K562 (cell line): ENCODE data around the gene E2F3. TPM values are rescaled to one million over a fixed set of nuclear protein-coding genes. Genes with fewer than 3 reads are reported as not detected.

Experiments used
- ATF1 ChIP-seq, 2 experiments: fragments of 450-650 bp in 1 of 2; IDR thresholded peaks; 2 replicates each; pipeline ENCODE4 v1.6.1; 2016; ENCODE audit warnings: missing compliant biosample characterization in 1 of 2, missing genetic modification characterization in 1 of 2
- C11orf30 ChIP-seq: fragments of 450-650 bp; IDR thresholded peaks from 2 replicates; pipeline ENCODE4 v1.6.1; 2016; ENCODE audit warnings: low read depth, mild to moderate bottlenecking
- CHD2 ChIP-seq: IDR thresholded peaks from 2 replicates; pipeline ENCODE4 v1.6.1; 2011; ENCODE audit warnings: low read depth, low read length
- PRMT5 ChIP-seq: sonication (generic); formaldehyde crosslinking; IDR thresholded peaks from 2 replicates; pipeline ENCODE4 v1.5.0; 2020; ENCODE audit warnings: missing genetic modification reagents
- SMAD4 ChIP-seq: fragments of 250-450 bp; sonication (Bioruptor Pico); conservative IDR thresholded peaks from 2 replicates; pipeline ENCODE4 v1.8.0; 2021; ENCODE audit warnings: inconsistent platforms, mild to moderate bottlenecking, moderate library complexity
- STAG1 ChIP-seq: sonication (generic); formaldehyde crosslinking; IDR thresholded peaks from 2 replicates; pipeline ENCODE4 v1.5.0; 2020; ENCODE audit warnings: missing genetic modification reagents, borderline replicate concordance
- polyA plus RNA-seq, 8 experiments: library from polyadenylated mRNA; depleted of rRNA in 4 of 8; stranded (reverse) in 5 of 8; unstranded in 3 of 8; fragments of >200 nt; fragmentation: Nextera tagmentation in 2 of 8; fragmentation: Illumina TruSeq in 1 of 8; extraction: Ambion mirVana in 2 of 8; extraction: Trizol in 1 of 8; gene quantifications; 2 replicates each; pipeline versions ENCODE4 v1.2.1 to v1.2.3, GENCODE V29; 2011 to 2014; ENCODE audit warnings: inconsistent platforms in 1 of 8, missing spikeins in 1 of 8
- total RNA-seq, 7 experiments: library from RNA; depleted of rRNA in 6 of 7; stranded (reverse); fragments of >200 nt in 6 of 7; fragmentation: Illumina TruSeq in 2 of 7; extraction: Trizol in 2 of 7; gene quantifications; 2 replicates each; pipeline versions ENCODE4 v1.2.1 to v1.2.3, GENCODE V29; 2011 to 2021; ENCODE audit warnings: low replicate concordance in 1 of 7
- TF ChIP-seq, protein P1 (sequence below): fragments of 450-650 bp; formaldehyde crosslinking; IDR thresholded peaks from 2 replicates; pipeline ENCODE4 v1.4.0; 2020; ENCODE audit warnings: mild to moderate bottlenecking, mixed read lengths
- TF ChIP-seq, protein P2 (sequence below): IDR thresholded peaks from 3 replicates; pipeline ENCODE4 v1.6.1; 2011; ENCODE audit warnings: borderline replicate concordance, mild to moderate bottlenecking; ENCODE audit not compliant: insufficient read length, insufficient read depth
- TF ChIP-seq, protein P3 (sequence below): fragments of 450-650 bp; IDR thresholded peaks from 2 replicates; pipeline ENCODE4 v1.6.1; 2016; ENCODE audit warnings: mild to moderate bottlenecking
- TF ChIP-seq, protein P4 (sequence below): sonication (generic); formaldehyde crosslinking; IDR thresholded peaks from 2 replicates; pipeline ENCODE4 v1.8.0; 2022; ENCODE audit warnings: missing genetic modification reagents, mild to moderate bottlenecking, moderate library complexity, borderline replicate concordance
- TF ChIP-seq, protein P5 (sequence below): fragments of 450-650 bp; IDR thresholded peaks from 2 replicates; pipeline ENCODE4 v1.6.1; 2018; ENCODE audit warnings: mild to moderate bottlenecking, low read depth; ENCODE audit not compliant: partially characterized antibody

The E2F3 gene
- total and polyA plus RNA-seq, 9 of the 15 experiments (the other 6 are each of a cell fraction or from before 2014, with no cell fraction given), result 11.1 to 44.7 (median 27.2) TPM

DNA sequence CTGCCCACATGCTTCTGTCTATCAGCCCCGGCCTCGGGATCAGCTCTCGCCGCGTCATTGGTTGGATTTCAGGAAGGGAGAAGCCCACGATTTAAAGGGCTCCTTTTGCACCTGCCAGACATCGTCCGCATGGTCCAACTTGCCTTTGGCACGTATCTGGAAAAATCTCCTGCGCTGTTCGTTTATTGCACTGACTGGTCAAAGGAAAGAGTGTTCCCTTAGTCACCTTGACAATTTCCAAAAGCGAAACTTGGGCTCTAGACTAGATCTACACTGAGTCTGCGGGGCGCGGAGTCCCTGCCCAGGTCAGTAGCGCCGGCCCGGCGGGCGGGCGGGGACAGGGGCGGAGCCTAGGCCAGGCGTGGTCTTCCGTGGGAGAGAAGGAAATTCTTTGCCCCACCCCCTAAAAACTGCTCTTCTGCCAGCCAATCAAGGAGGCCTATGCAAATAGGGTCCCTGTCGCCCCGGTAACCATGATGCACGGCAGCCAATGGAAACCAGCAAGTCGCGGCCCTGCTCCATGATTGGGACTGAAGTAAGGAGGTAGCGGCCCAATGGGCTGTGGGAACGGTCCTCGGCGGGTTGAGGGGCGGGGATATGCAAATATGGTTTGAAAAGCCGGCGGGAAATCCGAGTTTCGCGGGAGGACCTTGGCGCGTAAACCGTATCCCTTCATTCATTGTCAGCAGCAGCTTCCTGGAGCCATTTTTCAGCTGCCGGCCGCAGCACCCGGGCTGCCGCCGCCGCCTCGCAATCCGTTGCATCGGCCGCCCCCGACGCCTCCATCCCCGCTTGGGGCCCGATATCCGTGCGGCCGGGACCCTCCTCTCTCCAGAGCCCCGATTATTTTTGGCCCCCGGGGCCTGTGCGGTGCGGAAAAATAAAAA lies at the start of gene E2F3 (continued):
- TF ChIP-seq SMAD4 (peak; percentile 46), ATF1 (CRISPR knock-in tag; IDR thresholded peaks at IDR 0.05) (no peak), ATF1 (tag; IDR thresholded peaks at IDR 0.05) (peak; percentile 19; the same call in 1 of the 2 replicates), CHD2 (peak; percentile 76), C11orf30 (no peak), STAG1 (CRISPR knock-in tag) (peak; percentile 22; the same call in 1 of the 2 replicates), PRMT5 (CRISPR knock-in tag) (no peak)
- TF ChIP-seq, protein P1, sequence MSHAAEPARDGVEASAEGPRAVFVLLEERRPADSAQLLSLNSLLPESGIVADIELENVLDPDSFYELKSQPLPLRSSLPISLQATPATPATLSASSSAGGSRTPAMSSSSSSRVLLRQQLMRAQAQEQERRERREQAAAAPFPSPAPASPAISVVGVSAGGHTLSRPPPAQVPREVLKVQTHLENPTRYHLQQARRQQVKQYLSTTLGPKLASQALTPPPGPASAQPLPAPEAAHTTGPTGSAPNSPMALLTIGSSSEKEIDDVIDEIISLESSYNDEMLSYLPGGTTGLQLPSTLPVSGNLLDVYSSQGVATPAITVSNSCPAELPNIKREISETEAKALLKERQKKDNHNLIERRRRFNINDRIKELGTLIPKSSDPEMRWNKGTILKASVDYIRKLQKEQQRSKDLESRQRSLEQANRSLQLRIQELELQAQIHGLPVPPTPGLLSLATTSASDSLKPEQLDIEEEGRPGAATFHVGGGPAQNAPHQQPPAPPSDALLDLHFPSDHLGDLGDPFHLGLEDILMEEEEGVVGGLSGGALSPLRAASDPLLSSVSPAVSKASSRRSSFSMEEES (CRISPR knock-in tag), result peak; percentile 17; the same call in 1 of the 2 replicates
- TF ChIP-seq, protein P2, sequence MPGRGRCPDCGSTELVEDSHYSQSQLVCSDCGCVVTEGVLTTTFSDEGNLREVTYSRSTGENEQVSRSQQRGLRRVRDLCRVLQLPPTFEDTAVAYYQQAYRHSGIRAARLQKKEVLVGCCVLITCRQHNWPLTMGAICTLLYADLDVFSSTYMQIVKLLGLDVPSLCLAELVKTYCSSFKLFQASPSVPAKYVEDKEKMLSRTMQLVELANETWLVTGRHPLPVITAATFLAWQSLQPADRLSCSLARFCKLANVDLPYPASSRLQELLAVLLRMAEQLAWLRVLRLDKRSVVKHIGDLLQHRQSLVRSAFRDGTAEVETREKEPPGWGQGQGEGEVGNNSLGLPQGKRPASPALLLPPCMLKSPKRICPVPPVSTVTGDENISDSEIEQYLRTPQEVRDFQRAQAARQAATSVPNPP, result no peak
- TF ChIP-seq, protein P3, sequence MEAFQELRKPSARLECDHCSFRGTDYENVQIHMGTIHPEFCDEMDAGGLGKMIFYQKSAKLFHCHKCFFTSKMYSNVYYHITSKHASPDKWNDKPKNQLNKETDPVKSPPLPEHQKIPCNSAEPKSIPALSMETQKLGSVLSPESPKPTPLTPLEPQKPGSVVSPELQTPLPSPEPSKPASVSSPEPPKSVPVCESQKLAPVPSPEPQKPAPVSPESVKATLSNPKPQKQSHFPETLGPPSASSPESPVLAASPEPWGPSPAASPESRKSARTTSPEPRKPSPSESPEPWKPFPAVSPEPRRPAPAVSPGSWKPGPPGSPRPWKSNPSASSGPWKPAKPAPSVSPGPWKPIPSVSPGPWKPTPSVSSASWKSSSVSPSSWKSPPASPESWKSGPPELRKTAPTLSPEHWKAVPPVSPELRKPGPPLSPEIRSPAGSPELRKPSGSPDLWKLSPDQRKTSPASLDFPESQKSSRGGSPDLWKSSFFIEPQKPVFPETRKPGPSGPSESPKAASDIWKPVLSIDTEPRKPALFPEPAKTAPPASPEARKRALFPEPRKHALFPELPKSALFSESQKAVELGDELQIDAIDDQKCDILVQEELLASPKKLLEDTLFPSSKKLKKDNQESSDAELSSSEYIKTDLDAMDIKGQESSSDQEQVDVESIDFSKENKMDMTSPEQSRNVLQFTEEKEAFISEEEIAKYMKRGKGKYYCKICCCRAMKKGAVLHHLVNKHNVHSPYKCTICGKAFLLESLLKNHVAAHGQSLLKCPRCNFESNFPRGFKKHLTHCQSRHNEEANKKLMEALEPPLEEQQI, result peak; percentile 61
- TF ChIP-seq, protein P4, sequence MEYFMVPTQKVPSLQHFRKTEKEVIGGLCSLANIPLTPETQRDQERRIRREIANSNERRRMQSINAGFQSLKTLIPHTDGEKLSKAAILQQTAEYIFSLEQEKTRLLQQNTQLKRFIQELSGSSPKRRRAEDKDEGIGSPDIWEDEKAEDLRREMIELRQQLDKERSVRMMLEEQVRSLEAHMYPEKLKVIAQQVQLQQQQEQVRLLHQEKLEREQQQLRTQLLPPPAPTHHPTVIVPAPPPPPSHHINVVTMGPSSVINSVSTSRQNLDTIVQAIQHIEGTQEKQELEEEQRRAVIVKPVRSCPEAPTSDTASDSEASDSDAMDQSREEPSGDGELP, result peak; percentile 88
- TF ChIP-seq, protein P5, sequence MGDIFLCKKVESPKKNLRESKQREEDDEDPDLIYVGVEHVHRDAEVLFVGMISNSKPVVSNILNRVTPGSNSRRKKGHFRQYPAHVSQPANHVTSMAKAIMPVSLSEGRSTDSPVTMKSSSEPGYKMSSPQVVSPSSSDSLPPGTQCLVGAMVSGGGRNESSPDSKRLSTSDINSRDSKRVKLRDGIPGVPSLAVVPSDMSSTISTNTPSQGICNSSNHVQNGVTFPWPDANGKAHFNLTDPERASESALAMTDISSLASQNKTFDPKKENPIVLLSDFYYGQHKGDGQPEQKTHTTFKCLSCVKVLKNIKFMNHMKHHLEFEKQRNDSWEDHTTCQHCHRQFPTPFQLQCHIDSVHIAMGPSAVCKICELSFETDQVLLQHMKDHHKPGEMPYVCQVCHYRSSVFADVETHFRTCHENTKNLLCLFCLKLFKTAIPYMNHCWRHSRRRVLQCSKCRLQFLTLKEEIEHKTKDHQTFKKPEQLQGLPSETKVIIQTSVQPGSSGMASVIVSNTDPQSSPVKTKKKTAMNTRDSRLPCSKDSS, result no peak
